Pancreas (tissue), 10 donors: Measurements from ENCODE around the gene KCNK15. TPM values are rescaled to one million over a fixed set of nuclear protein-coding genes. Genes with fewer than 3 reads are reported as not detected.

Source experiments
- ATAC-seq, 4 donors: fragments of 200-7000 bp; cut with Tn5 transposase; one replicate each; pipeline versions ENCODE4 v1.8.0 to v1.9.1; 2020; ENCODE audit warnings: mild to moderate bottlenecking in 4 of 4, moderate library complexity in 4 of 4
- DNase-seq, 6 donors: peaks; one replicate each; pipeline ENCODE4 v3.0.0-alpha.2; 2020
- FAIRE-seq: peaks from 2 replicates; lab custom pipeline; 2012; peaks lifted over from hg19 to GRCh38; lab: Jason Lieb, UNC
- H3K27ac ChIP-seq, 4 donors: fragments of 200-600 bp; sonication (generic); 1 replicate in 3 of 4; 2 replicates in 1 of 4; pipeline versions ENCODE4 v1.5.0 to v1.8.0; 2020
- H3K27me3 ChIP-seq, 4 donors: fragments of 200-600 bp; one replicate each; pipeline ENCODE4 v1.8.0; 2021
- H3K36me3 ChIP-seq, 3 donors: fragments of 200-600 bp; sonication (generic) in 1 of 3; one replicate each; pipeline versions ENCODE4 v1.5.0 to v1.8.0; 2020 to 2021
- H3K4me1 ChIP-seq, 3 donors: fragments of 200-600 bp; one replicate each; pipeline ENCODE4 v1.8.0; 2021
- H3K4me3 ChIP-seq, 4 donors: fragments of 200-600 bp; sonication (generic) in 2 of 4; one replicate each; pipeline versions ENCODE4 v1.5.0 to v1.8.0; 2020 to 2021
- H3K9me3 ChIP-seq, 4 donors: fragments of 200-600 bp; one replicate each; pipeline ENCODE4 v1.8.0; 2021
- WGBS, 2 donors: extraction: QIAGEN DNeasy Blood & Tissue Kit; methylation state at CpG; one replicate each; pipeline ENCODE4 v1.1.7; 2013; 5-methylcytosine and 5-hydroxymethylcytosine counted together
- intact Hi-C, 3 donors: fragments of 100-400 bp; cut with DNase I; formaldehyde crosslinking; loops; one replicate each; pipeline versions ENCODE4 v1.11.1 to v1.14.2; 2022
- polyA plus RNA-seq, 2 donors: library from polyadenylated mRNA; stranded (reverse); fragments of 200-250 nt; gene quantifications; one replicate each; pipeline ENCODE4 v1.2.3, GENCODE V29; 2013
- total RNA-seq, 6 donors: library from RNA; stranded (reverse); fragmentation: NEBNext Ultra II Directional in 4 of 6; extraction: Animal tissue kit (Norgen Biotek cat#: 25700) in 4 of 6; gene quantifications; one replicate each; pipeline versions ENCODE4 v1.2.1 to v1.2.4, GENCODE V29; 2021 to 2023
- TF ChIP-seq, protein P1 (sequence below), 4 donors: fragments of 200-600 bp; sonication (generic) in 3 of 4; IDR thresholded peaks; one replicate each; pipeline versions ENCODE4 v1.5.0 to v1.8.0; 2021; ENCODE audit warnings: antibody characterized with exemption in 4 of 4
- donor health status: healthy with polysubstance abuse.
- donor health status: DM: no; HTN: no; CAD: no; lungs with moderate emphysema.
- donor health status: DM: no; HTN: no; CAD: no.
- donor health status: control.
- donor health status: control.
- donor health status: Bipolar disorder and iron deficiency.
- donor health status: DM: yes; HTN: yes; CAD: no.
- donor health status: DM: no; HTN: no; CAD: no.
- donor health status: DM: no; HTN: no; CAD: no.
- donor health status: DM: yes; HTN: yes; CAD: no.

The KCNK15 gene
- total and polyA plus RNA-seq, 8 donors, result 0.42 to 2.5 (median 1.0) TPM

DNA sequence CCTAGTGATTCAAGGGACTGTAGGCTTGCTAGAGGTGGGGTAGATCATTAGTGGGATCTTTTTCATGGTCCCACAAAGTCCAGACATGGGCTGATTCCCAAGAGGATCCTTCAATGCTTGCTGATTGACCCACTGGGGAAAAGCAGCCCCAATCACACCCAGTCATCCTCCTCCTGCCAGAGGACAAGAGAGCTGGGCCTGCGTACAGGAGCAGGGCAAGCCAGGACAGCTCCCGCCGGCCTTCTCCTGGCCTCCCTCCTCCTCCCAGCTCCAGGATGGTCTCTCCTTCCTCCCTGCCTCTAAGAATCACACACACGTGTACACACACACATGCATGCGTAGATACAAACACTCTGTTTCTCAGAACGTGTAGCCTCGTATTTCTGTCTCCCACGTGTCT is 27.0 kb downstream of the KCNK15 start:
- FAIRE-seq (no peak), DNase-seq (no peak), ATAC-seq (no peak)
- Histone ChIP-seq H3K9me3 (no peaks in the 10 kb centered on the region), H3K4me3 (no peak overlapping the region), H3K4me1 (no peaks in the 10 kb centered on the region), H3K27ac (no peak overlapping the region), H3K27me3 (no peaks in the 10 kb centered on the region), H3K36me3 (no peaks in the 10 kb centered on the region)
- intact Hi-C loops, result no loop called here
- 33 to 58% methylated on average over 8 of the region's 8 CpGs for WGBS, 2 donors
- TF ChIP-seq, protein P1, sequence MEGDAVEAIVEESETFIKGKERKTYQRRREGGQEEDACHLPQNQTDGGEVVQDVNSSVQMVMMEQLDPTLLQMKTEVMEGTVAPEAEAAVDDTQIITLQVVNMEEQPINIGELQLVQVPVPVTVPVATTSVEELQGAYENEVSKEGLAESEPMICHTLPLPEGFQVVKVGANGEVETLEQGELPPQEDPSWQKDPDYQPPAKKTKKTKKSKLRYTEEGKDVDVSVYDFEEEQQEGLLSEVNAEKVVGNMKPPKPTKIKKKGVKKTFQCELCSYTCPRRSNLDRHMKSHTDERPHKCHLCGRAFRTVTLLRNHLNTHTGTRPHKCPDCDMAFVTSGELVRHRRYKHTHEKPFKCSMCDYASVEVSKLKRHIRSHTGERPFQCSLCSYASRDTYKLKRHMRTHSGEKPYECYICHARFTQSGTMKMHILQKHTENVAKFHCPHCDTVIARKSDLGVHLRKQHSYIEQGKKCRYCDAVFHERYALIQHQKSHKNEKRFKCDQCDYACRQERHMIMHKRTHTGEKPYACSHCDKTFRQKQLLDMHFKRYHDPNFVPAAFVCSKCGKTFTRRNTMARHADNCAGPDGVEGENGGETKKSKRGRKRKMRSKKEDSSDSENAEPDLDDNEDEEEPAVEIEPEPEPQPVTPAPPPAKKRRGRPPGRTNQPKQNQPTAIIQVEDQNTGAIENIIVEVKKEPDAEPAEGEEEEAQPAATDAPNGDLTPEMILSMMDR (IDR thresholded peaks at IDR 0.05), result no peak

DNA sequence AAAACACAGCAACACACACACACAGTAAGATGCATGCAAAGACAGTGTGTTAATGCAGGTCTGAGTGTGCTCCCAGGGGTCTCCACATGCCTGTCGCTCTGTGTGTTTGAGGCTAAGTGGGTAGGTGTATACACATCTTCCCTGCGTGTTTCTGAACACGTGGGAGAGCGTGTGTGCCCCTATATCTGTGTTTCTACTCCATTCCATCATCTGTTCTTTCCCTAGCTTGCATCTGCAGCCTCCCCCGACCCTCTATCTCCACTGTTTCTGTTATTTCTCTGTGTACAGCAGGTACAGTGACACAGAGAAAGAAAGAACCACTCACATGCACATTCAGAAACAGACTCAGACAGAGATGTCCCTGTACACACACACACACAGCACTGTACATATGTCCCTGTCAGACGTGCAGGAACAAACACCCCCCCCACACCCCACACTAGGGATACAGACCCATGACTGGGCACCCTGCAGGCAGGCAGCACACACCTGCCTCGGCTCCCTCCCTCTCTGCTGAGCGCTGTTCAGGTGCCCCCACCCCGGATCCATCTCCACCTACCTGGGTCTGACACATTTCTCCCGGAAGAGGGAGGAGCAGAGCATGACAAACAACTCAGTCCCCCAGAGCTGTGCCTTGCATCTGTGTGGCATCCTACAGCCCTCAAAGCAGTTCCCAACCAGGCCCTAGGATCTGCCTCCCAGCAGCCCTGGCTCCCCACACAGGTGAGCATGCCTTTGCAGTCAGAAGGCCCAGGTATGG is 27.6 kb downstream of the KCNK15 start:
- WGBS, 2 donors, result 26 to 34% methylated on average over 10 of the region's 10 CpGs
- no peak overlapping the region for H3K4me3 ChIP-seq
- TF ChIP-seq, protein P1 (IDR thresholded peaks at IDR 0.05), result no peak
- DNase-seq, result no peak
- H3K4me1 ChIP-seq, result no peaks in the 10 kb centered on the region
- intact Hi-C loops, result no loop called here
- no peak for ATAC-seq
- FAIRE-seq, result no peak
- H3K27me3 ChIP-seq, result no peaks in the 10 kb centered on the region
- H3K27ac ChIP-seq, result no peak overlapping the region
- no peaks in the 10 kb centered on the region for H3K36me3 ChIP-seq
- H3K9me3 ChIP-seq, result no peaks in the 10 kb centered on the region

DNA sequence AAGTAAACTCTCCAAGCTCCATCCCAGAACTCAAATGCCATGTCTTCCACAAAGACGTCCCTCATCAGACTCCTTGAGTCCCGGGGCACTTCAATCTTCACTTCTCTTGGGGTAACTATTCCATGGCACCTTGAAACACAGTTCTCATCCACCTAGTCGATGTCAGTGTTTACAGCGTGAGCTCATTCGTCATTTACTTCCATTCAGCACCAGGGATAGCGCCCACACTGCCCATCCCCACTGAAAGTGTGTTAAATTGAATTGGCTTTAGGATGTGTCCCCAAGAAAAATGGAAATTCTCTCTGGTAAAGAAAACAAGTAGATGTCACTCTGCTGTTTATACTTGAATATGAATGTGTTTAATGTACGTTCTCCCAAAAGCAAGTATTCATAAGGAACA is 31.3 kb downstream of the KCNK15 start:
- Histone ChIP-seq H3K36me3 (no peaks in the 10 kb centered on the region), H3K27me3 (no peaks in the 10 kb centered on the region), H3K4me1 (no peaks in the 10 kb centered on the region), H3K27ac (no peak overlapping the region), H3K4me3 (no peak overlapping the region), H3K9me3 (no peaks in the 10 kb centered on the region)
- TF ChIP-seq, protein P1 (IDR thresholded peaks at IDR 0.05), result no peak
- WGBS, 2 donors, result 10 to 14% methylated on average over 7 of the region's 7 CpGs
- DNase-seq, result no peak
- FAIRE-seq, result no peak
- intact Hi-C loops, result no loop called here
- peak in 1 of 4 donors; percentile 31 for ATAC-seq

DNA sequence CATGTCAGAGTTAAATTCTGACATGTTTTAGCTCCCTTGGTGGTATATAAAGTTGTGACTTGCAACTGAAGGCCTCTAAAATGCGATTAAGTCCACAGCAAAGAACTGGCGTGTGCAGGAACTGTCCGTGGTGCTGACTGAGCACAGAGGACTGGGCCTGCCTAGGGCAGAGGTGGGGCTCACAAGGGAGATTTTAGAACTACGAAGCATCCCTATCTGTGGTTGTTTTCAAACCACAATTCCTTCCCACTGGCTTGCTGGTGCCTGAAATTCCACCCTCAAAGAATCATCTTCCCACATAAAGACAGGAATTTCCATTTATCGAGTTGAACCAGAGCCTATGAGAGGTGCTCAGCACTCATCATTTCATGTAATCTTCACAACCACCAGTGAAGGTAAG is 34.6 kb downstream of the KCNK15 start:
- no peak for DNase-seq
- Histone ChIP-seq H3K36me3 (no peaks in the 10 kb centered on the region), H3K9me3 (no peaks in the 10 kb centered on the region), H3K27me3 (no peaks in the 10 kb centered on the region), H3K4me3 (no peak overlapping the region), H3K27ac (no peak overlapping the region), H3K4me1 (no peaks in the 10 kb centered on the region)
- FAIRE-seq, result no peak
- peak in 2 of 4 donors; percentile 51 to 73 for ATAC-seq
- intact Hi-C loops, result no loop called here
- TF ChIP-seq, protein P1 (IDR thresholded peaks at IDR 0.05), result no peak
- WGBS, 2 donors, result 30 to 34% methylated on average over 5 of the region's 5 CpGs

DNA sequence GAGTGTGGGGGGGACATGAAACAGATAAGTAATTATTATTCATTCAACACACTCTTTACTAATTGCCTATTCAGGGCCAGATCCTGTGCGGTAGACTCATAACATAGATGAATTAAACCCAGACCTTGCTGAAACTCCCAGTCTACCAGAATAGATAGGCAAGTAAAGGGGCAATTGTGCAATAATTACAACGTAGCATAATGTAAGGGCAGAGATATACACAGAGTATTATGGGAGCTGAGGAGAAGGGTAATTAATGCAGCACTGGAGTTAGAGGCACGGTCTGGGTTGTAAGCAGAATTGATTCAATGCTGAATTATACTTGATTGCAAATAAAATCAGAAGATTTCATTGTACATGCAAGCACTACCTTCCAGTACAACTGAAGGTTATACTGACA is 35.5 kb downstream of the KCNK15 start:
- Histone ChIP-seq H3K27ac (no peak overlapping the region), H3K4me3 (no peak overlapping the region)
- no peak for FAIRE-seq

More for the DNA sequence above, 35.5 kb downstream of the KCNK15 start:
- ATAC-seq (no peak), DNase-seq (no peak)
- intact Hi-C loops, result no loop called here
- 57 to 67% methylated on average over 3 of the region's 3 CpGs for WGBS, 2 donors
- Histone ChIP-seq H3K9me3 (no peaks in the 10 kb centered on the region), H3K27me3 (no peaks in the 10 kb centered on the region), H3K36me3 (no peaks in the 10 kb centered on the region), H3K4me1 (no peaks in the 10 kb centered on the region)
- TF ChIP-seq, protein P1 (IDR thresholded peaks at IDR 0.05), result no peak
